GM12801 (cell line): ENCODE data around the gene ST3GAL4.

Experiments used
- CTCF ChIP-seq: IDR thresholded peaks from one replicate; pipeline ENCODE4 v1.5.1; 2011; ENCODE audit warnings: control low read depth; ENCODE audit not compliant: insufficient read length; ENCODE audit errors: extremely low read depth

ST3GAL4 gene

GRCh38 chr11:126423743-126424142, 68.3 kb downstream of the ST3GAL4 start:
- TF ChIP-seq CTCF: no peak

GRCh38 chr11:126424471-126425039, 69.1 kb downstream of the ST3GAL4 start:
- TF ChIP-seq CTCF: no peak

- no peak for TF ChIP-seq CTCF
Observed at GRCh38 chr11:126426106-126426505, 70.6 kb downstream of the ST3GAL4 start.

GRCh38 chr11:126426820-126427749, 71.6 kb downstream of the ST3GAL4 start:
- no peak for TF ChIP-seq CTCF

- no peak for TF ChIP-seq CTCF
Observed at GRCh38 chr11:126430581-126431335, 75.3 kb downstream of the ST3GAL4 start.

GRCh38 chr11:126431401-126432064, 76.0 kb downstream of the ST3GAL4 start:
- no peak for TF ChIP-seq CTCF

- no peak for TF ChIP-seq CTCF
Observed at GRCh38 chr11:126432065-126432461, 76.6 kb downstream of the ST3GAL4 start.
